Stimulated activated CD8-positive, alpha-beta memory T cell treated with anti-CD3 and anti-CD28 coated beads, Interleukin-12 subunit alpha, Interleukin-12 subunit beta, amount 100 ng/mL, for 24 hours (primary cell): ENCODE results near the gene WNT7A.

ENCODE experiments used
- DNase-seq: peaks from one replicate; pipeline ENCODE4 v3.0.0-alpha.2; 2020; ENCODE audit errors: extremely low read depth

WNT7A gene

GRCh38 chr3:13827699-13828098, 52.2 kb downstream of the WNT7A start:
- no peak for DNase-seq

GRCh38 chr3:13827256-13827655, 52.6 kb downstream of the WNT7A start:
- no peak for DNase-seq

GRCh38 chr3:13826672-13827071, 53.2 kb downstream of the WNT7A start:
- no peak for DNase-seq

GRCh38 chr3:13825821-13826220, 54.0 kb downstream of the WNT7A start:
- DNase-seq, result no peak

GRCh38 chr3:13825311-13825579, 54.6 kb downstream of the WNT7A start:
- no peak for DNase-seq

- no peak for DNase-seq
Measured at GRCh38 chr3:13824521-13825310, 55.2 kb downstream of the WNT7A start.

GRCh38 chr3:13823692-13824091, 56.2 kb downstream of the WNT7A start:
- no peak for DNase-seq

- DNase-seq, result no peak
Measured at GRCh38 chr3:13822871-13823585, 56.8 kb downstream of the WNT7A start.

GRCh38 chr3:13822042-13822441, 57.8 kb downstream of the WNT7A start:
- DNase-seq, result no peak

GRCh38 chr3:13821126-13821525, 58.7 kb downstream of the WNT7A start:
- DNase-seq, result no peak

- DNase-seq, result no peak
Measured at GRCh38 chr3:13818919-13819318, 61.0 kb downstream of the WNT7A start.

GRCh38 chr3:13815088-13815683, 64.7 kb downstream of the WNT7A start:
- no peak for DNase-seq

- no peak for DNase-seq
Measured at GRCh38 chr3:13812034-13812471, 67.8 kb downstream of the WNT7A start.

GRCh38 chr3:13811614-13812013, 68.3 kb downstream of the WNT7A start:
- DNase-seq, result no peak

GRCh38 chr3:13808550-13808949, 71.3 kb downstream of the WNT7A start:
- DNase-seq, result no peak

GRCh38 chr3:13801361-13802204, 78.3 kb downstream of the WNT7A start:
- no peak for DNase-seq

- DNase-seq, result no peak
Measured at GRCh38 chr3:13800064-13800463, 79.8 kb downstream of the WNT7A start.

GRCh38 chr3:13798401-13798800, 81.5 kb downstream of the WNT7A start:
- no peak for DNase-seq

GRCh38 chr3:13796701-13797460, 83.0 kb downstream of the WNT7A start:
- DNase-seq, result no peak

- no peak for DNase-seq
Measured at GRCh38 chr3:13795816-13796215, 84.1 kb downstream of the WNT7A start.

GRCh38 chr3:13794322-13794721, 85.5 kb downstream of the WNT7A start:
- no peak for DNase-seq
